Fibroblast of villous mesenchyme (primary cell): ENCODE measurements around the gene GTF2B. TPM values are rescaled to one million over a fixed set of nuclear protein-coding genes. Genes with fewer than 3 reads are reported as not detected.
A peak's percentile ranks its signal among the peaks of the same experiment; 100 is the strongest.
"Not testable (repeated sequence)": the region's sequence is repeated elsewhere in the genome, so short reads cannot be mapped to it uniquely, and the experiment has no call there.

Experiments
- DNase-seq: peaks from one replicate; pipeline ENCODE4 v3.0.0-alpha.2; 2010; ENCODE audit warnings: low read depth
- H3K4me3 ChIP-seq: 2 replicates; pipeline ENCODE4 v1.5.1; 2011; ENCODE audit warnings: low read depth, mild to moderate bottlenecking, low read length
- CTCF ChIP-seq: IDR thresholded peaks from 2 replicates; pipeline ENCODE4 v1.5.1; 2012; ENCODE audit warnings: low read depth, mild to moderate bottlenecking, low read length; ENCODE audit not compliant: insufficient read depth
- total RNA-seq: library from RNA; depleted of rRNA; stranded (reverse); fragments of >200 nt; gene quantifications from 2 replicates; pipeline ENCODE4 v1.2.3, GENCODE V29; 2012

Gene GTF2B
- 31.9 and 43.2 TPM in 2 replicates for total RNA-seq

- DNase-seq: peak; percentile 98
- peak within 1 kb of the TSS; percentile 99 for H3K4me3 ChIP-seq
Measured at GRCh38 chr1:88891318-88891950, at the start of gene GTF2B. Gene GTF2B, minus strand, starts transcription at chr1:88891567. Its CDS starts 68 bp downstream, at chr1:88891499.

GRCh38 chr1:88938528-88938927, 47.2 kb upstream of the GTF2B start:
- H3K4me3 ChIP-seq, DNase-seq: not testable (repeated sequence)

More at GRCh38 chr1:88891318-88891950, at the start of gene GTF2B:
- TF ChIP-seq CTCF: no peak

- no peak for DNase-seq
- no peak for TF ChIP-seq CTCF
- no peak overlapping the region for H3K4me3 ChIP-seq
Measured at GRCh38 chr1:88936760-88937342, 45.5 kb upstream of the GTF2B start.

- no peak for DNase-seq
- no peak overlapping the region for H3K4me3 ChIP-seq
- no peak for TF ChIP-seq CTCF
Measured at GRCh38 chr1:88936223-88936523, 44.8 kb upstream of the GTF2B start.

GRCh38 chr1:88935522-88936222, 44.3 kb upstream of the GTF2B start:
- H3K4me3 ChIP-seq: no peak overlapping the region
- peak; percentile 65 for TF ChIP-seq CTCF
- peak; percentile 40 for DNase-seq

- peak; percentile 5 for DNase-seq
- H3K4me3 ChIP-seq: not testable (repeated sequence)
Measured at GRCh38 chr1:88930176-88930575, 38.8 kb upstream of the GTF2B start.

- H3K4me3 ChIP-seq: no peak overlapping the region
- DNase-seq: no peak
- TF ChIP-seq CTCF: no peak
Measured at GRCh38 chr1:88923224-88923623, 31.9 kb upstream of the GTF2B start.

- DNase-seq: no peak
- no peak overlapping the region for H3K4me3 ChIP-seq
- TF ChIP-seq CTCF: no peak
Measured at GRCh38 chr1:88922214-88922613, 30.8 kb upstream of the GTF2B start.
